GM12874 (cell line): Measurements from ENCODE around the gene SP4.

Experiments
- CTCF ChIP-seq: IDR thresholded peaks from 2 replicates; pipeline ENCODE4 v1.5.1; 2011; ENCODE audit warnings: low read depth, mild to moderate bottlenecking, control low read depth, low read length, moderate library complexity; ENCODE audit not compliant: insufficient read depth

The SP4 gene

GRCh38 chr7:21469894-21470293 lies 42.0 kb downstream of the SP4 start:
- TF ChIP-seq CTCF, result no peak

GRCh38 chr7:21472029-21472428 lies 44.1 kb downstream of the SP4 start:
- TF ChIP-seq CTCF, result no peak

- TF ChIP-seq CTCF, result no peak
Measured at GRCh38 chr7:21476429-21476828, 48.5 kb downstream of the SP4 start.

- TF ChIP-seq CTCF, result no peak
Measured at GRCh38 chr7:21480693-21481403, 53.0 kb downstream of the SP4 start.

- TF ChIP-seq CTCF, result no peak
Measured at GRCh38 chr7:21486511-21486910, 58.6 kb downstream of the SP4 start.

GRCh38 chr7:21495731-21496130 lies 67.8 kb downstream of the SP4 start:
- no peak for TF ChIP-seq CTCF

- no peak for TF ChIP-seq CTCF
Measured at GRCh38 chr7:21497072-21497471, 69.2 kb downstream of the SP4 start.
